ENCODE measurements around the gene PRPH.

DNA sequence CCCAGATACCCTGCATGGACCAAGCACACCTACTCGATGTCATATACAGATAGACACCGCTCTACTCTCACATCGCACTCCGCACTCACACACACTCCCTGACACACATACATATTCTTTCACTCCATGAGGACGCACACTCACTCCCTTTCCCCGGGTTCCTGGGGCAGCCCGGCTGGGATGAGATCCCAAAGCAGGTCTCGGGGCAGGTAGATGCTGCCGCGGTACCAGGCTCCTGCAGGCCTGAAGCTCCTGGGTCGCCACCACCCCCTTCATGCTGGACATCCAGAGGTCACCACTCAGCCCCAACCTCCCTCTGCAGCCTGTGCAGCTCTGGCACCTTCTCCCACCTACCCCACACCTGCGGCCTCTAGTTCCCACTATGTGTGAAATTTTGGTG lies 39.7 kb downstream of the PRPH start:
- TF ChIP-seq SUZ12 (IDR thresholded peaks at IDR 0.05) (no peak), FOXA1 (IDR thresholded peaks at IDR 0.05) (no peak), BHLHE40 (IDR thresholded peaks at IDR 0.05; ENCODE audit: borderline replicate concordance) (no peak), ELF4 (IDR thresholded peaks at IDR 0.05) (no peak), SP1 (IDR thresholded peaks at IDR 0.05) (no peak), HDGF (IDR thresholded peaks at IDR 0.05; ENCODE audit: borderline replicate concordance) (no peak), FOXM1 (IDR thresholded peaks at IDR 0.05; ENCODE audit: borderline replicate concordance) (no peak), TARDBP (IDR thresholded peaks at IDR 0.05) (no peak), ARNT (IDR thresholded peaks at IDR 0.05) (no peak), ZNF384 (IDR thresholded peaks at IDR 0.05) (no peak), NFRKB (IDR thresholded peaks at IDR 0.05) (no peak)
